Esophagus muscularis mucosa (tissue), 3 donors: ENCODE measurements around the gene C1S.

Experiments
- CTCF ChIP-seq, 3 experiments: fragments of 200-600 bp in 2 of 3; fragments of 450-650 bp in 1 of 3; sonication (generic) in 2 of 3; IDR thresholded peaks; one replicate each; pipeline ENCODE4 v1.5.1; 2017 to 2019; ENCODE audit warnings: antibody characterized with exemption in 3 of 3, mild to moderate bottlenecking in 2 of 3, moderate library complexity in 1 of 3
- EP300 ChIP-seq: sonication (generic); formaldehyde crosslinking; IDR thresholded peaks from one replicate; pipeline ENCODE4 v1.6.1; 2017; ENCODE audit warnings: antibody characterized with exemption

GRCh38 chr12:7089196-7089871, 28.8 kb downstream of the C1S start:
- TF ChIP-seq EP300 (no peak), CTCF (IDR thresholded peaks at IDR 0.05) (no peak)
